Ascending aorta (tissue), 2 donors: ENCODE data around the gene ACTN1. TPM values are rescaled to one million over a fixed set of nuclear protein-coding genes. Genes with fewer than 3 reads are reported as not detected.

Source experiments
- DNase-seq, 2 donors: peaks; one replicate each; pipeline ENCODE4 v3.0.0-alpha.2; 2019; ENCODE audit warnings: low spot score in 2 of 2
- H3K27ac ChIP-seq, 2 donors: fragments of 200-600 bp; sonication (generic); one replicate each; pipeline ENCODE4 v1.5.1; 2016 to 2017; ENCODE audit warnings: mild to moderate bottlenecking in 1 of 2
- H3K27me3 ChIP-seq: fragments of 200-600 bp; sonication (generic); one replicate; pipeline ENCODE4 v1.5.1; 2017
- H3K36me3 ChIP-seq, 2 donors: fragments of 200-600 bp; sonication (generic); one replicate each; pipeline ENCODE4 v1.5.1; 2016
- H3K4me1 ChIP-seq, 2 donors: fragments of 200-600 bp; sonication (generic); one replicate each; pipeline ENCODE4 v1.5.1; 2016 to 2017; ENCODE audit warnings: mild to moderate bottlenecking in 1 of 2
- H3K4me3 ChIP-seq, 2 donors: fragments of 200-600 bp; sonication (generic); one replicate each; pipeline ENCODE4 v1.5.1; 2016 to 2017; ENCODE audit warnings: mild to moderate bottlenecking in 1 of 2
- H3K9me3 ChIP-seq, 2 donors: fragments of 200-600 bp; sonication (generic); one replicate each; pipeline ENCODE4 v1.5.1; 2016
- CTCF ChIP-seq, 3 experiments: fragments of 200-600 bp in 2 of 3; fragments of 450-650 bp in 1 of 3; sonication (generic) in 2 of 3; IDR thresholded peaks; one replicate each; pipeline ENCODE4 v1.5.1; 2016 to 2019; ENCODE audit warnings: antibody characterized with exemption in 3 of 3, mild to moderate bottlenecking in 1 of 3, moderate library complexity in 1 of 3
- intact Hi-C: fragments of 100-400 bp; cut with DNase I; formaldehyde crosslinking; loops from one replicate; pipeline ENCODE4 v1.15.1; 2023
- total RNA-seq: library from RNA; depleted of rRNA; stranded (reverse); fragments of >200 nt; gene quantifications from one replicate; pipeline ENCODE4 v1.1.0, GENCODE V29; 2016

The ACTN1 gene
- total RNA-seq, 1 donor from 2014 or later = 814 TPM

GRCh38 chr14:68891851-68892660 lies 87.0 kb downstream of the ACTN1 start:
- Histone ChIP-seq H3K27ac (peak overlapping the region; percentile 81 to 87), H3K36me3 (peaks cover 82 to 92% of the 10 kb centered on the region in 2 donors), H3K4me1 (peaks cover 6 to 33% of the 10 kb centered on the region in 2 donors), H3K27me3 (no peaks in the 10 kb centered on the region), H3K9me3 (no peaks in the 10 kb centered on the region), H3K4me3 (no peak overlapping the region)
- TF ChIP-seq CTCF (IDR thresholded peaks at IDR 0.05) = no peak
- intact Hi-C loops = no loop called here
- no peak for DNase-seq

- H3K36me3 ChIP-seq = peaks cover 86 to 92% of the 10 kb centered on the region in 2 donors
- no peak overlapping the region for H3K4me3 ChIP-seq
- no peak for DNase-seq
- no peaks in the 10 kb centered on the region for H3K27me3 ChIP-seq
- H3K4me1 ChIP-seq = peaks cover 4 to 21% of the 10 kb centered on the region in 2 donors
- no peak for TF ChIP-seq CTCF (IDR thresholded peaks at IDR 0.05)
- H3K9me3 ChIP-seq = no peaks in the 10 kb centered on the region
- intact Hi-C loops = no loop called here
- H3K27ac ChIP-seq = peak overlapping the region; percentile 27 to 81
These were observed 88.8 kb downstream of the ACTN1 start for GRCh38 chr14:68890173-68890931.

- TF ChIP-seq CTCF (IDR thresholded peaks at IDR 0.05) = no peak
- peaks cover 0 to 11% of the 10 kb centered on the region in 2 donors for H3K4me1 ChIP-seq
- intact Hi-C loops = no loop called here
- no peak overlapping the region for H3K4me3 ChIP-seq
- DNase-seq = no peak
- H3K27me3 ChIP-seq = no peaks in the 10 kb centered on the region
- H3K9me3 ChIP-seq = no peaks in the 10 kb centered on the region
- H3K36me3 ChIP-seq = peaks cover 93 to 98% of the 10 kb centered on the region in 2 donors
- H3K27ac ChIP-seq = peak overlapping the region; percentile 28 to 46
These were observed 90.2 kb downstream of the ACTN1 start for GRCh38 chr14:68888883-68889282.

- Histone ChIP-seq H3K4me1 (peaks cover 0 to 5% of the 10 kb centered on the region in 2 donors), H3K27me3 (no peaks in the 10 kb centered on the region), H3K4me3 (no peak overlapping the region), H3K27ac (peak overlapping the region; percentile 36 to 46), H3K36me3 (peaks cover 93 to 98% of the 10 kb centered on the region in 2 donors), H3K9me3 (no peaks in the 10 kb centered on the region)
- TF ChIP-seq CTCF (IDR thresholded peaks at IDR 0.05) = no peak
- intact Hi-C loops = no loop called here
- DNase-seq = peak in 1 of 2 donors; percentile 80
These were observed 90.9 kb downstream of the ACTN1 start for GRCh38 chr14:68888025-68888850.

GRCh38 chr14:68886109-68886434 lies 93.0 kb downstream of the ACTN1 start:
- Histone ChIP-seq H3K4me1 (peaks cover 0 to 3% of the 10 kb centered on the region in 2 donors), H3K9me3 (no peaks in the 10 kb centered on the region), H3K27me3 (no peaks in the 10 kb centered on the region), H3K36me3 (peaks cover 93 to 98% of the 10 kb centered on the region in 2 donors), H3K27ac (peak overlapping the region; percentile 1 to 47), H3K4me3 (no peak overlapping the region)
- intact Hi-C loops = no loop called here
- TF ChIP-seq CTCF (IDR thresholded peaks at IDR 0.05) = no peak
- no peak for DNase-seq
